Transverse colon (tissue), 4 donors: Measurements from ENCODE around the gene DNAH1.

Source experiments
- EP300 ChIP-seq: sonication (generic); formaldehyde crosslinking; IDR thresholded peaks from one replicate; pipeline ENCODE4 v1.6.1; 2017; ENCODE audit warnings: antibody characterized with exemption, low read depth
- POLR2A ChIP-seq: fragments of 450-650 bp; IDR thresholded peaks from one replicate; pipeline ENCODE4 v1.6.1; 2016; ENCODE audit warnings: antibody characterized with exemption, mild to moderate bottlenecking, moderate library complexity
- POLR2AphosphoS5 ChIP-seq, 3 donors: sonication (generic); formaldehyde crosslinking; IDR thresholded peaks; one replicate each; pipeline ENCODE4 v1.6.1; 2016; ENCODE audit warnings: antibody characterized with exemption in 3 of 3
- TF ChIP-seq, protein P1 (sequence below), 5 experiments: fragments of 200-600 bp in 3 of 5; fragments of 450-650 bp in 2 of 5; sonication (generic) in 3 of 5; IDR thresholded peaks; 1 replicate in 2 of 5; 2 replicates in 3 of 5; pipeline ENCODE4 v1.5.1; 2016 to 2017; ENCODE audit warnings: antibody characterized with exemption in 5 of 5, inconsistent platforms in 3 of 5, mild to moderate bottlenecking in 2 of 5, moderate library complexity in 1 of 5

DNA sequence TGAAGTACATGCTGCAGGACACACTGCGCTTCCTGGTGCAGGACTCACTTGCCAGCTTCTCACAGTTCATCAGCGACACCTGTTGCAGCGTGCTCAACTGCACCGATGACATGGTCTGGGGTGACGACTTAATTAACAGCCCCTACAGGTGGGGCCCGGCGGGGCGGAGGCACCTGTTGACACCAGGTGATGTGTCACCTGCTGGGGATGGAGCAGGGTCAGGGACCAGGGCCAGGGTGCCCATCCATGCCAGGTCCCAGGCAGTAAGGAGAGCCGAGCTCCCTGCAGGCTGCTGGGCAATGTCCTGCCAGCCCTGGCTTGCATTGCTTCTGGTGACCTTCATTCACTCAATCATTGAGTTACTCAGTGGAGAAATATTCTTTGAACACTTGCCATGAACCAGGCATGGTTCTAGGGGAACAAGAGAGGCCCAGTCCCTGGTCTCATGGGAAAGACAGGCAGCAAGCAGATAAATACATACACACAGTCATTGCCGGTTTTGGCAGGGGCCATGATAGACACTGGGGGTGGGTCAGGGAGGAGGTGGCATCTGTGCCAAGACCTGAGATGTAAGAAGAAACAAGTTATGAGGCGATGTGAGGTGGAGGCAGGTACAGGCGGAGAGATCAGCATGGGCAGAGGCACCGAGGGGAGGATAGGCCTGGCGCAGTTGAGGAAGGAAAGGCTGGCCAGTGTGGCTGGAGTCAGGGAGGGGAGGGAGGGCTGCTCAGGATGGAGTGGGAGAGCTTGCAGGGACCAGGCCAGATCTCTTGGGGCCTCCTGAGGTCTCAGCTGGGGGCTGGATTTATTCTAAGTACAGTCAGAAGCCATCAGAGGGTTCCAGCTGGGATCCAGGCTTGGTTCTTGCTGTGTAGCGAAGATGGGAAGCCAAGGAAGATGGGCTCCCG, 30.8 kb downstream of the DNAH1 start:
- TF ChIP-seq EP300 (no peak), POLR2A (no peak), POLR2AphosphoS5 (IDR thresholded peaks at IDR 0.05) (no peak)
- TF ChIP-seq, protein P1, sequence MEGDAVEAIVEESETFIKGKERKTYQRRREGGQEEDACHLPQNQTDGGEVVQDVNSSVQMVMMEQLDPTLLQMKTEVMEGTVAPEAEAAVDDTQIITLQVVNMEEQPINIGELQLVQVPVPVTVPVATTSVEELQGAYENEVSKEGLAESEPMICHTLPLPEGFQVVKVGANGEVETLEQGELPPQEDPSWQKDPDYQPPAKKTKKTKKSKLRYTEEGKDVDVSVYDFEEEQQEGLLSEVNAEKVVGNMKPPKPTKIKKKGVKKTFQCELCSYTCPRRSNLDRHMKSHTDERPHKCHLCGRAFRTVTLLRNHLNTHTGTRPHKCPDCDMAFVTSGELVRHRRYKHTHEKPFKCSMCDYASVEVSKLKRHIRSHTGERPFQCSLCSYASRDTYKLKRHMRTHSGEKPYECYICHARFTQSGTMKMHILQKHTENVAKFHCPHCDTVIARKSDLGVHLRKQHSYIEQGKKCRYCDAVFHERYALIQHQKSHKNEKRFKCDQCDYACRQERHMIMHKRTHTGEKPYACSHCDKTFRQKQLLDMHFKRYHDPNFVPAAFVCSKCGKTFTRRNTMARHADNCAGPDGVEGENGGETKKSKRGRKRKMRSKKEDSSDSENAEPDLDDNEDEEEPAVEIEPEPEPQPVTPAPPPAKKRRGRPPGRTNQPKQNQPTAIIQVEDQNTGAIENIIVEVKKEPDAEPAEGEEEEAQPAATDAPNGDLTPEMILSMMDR (IDR thresholded peaks at IDR 0.05), result no peak
